Measurements from ENCODE around the gene IRF1. TPM values are rescaled to one million over a fixed set of nuclear protein-coding genes. Genes with fewer than 3 reads are reported as not detected.
A peak's percentile ranks its signal among the peaks of the same experiment; 100 is the strongest.

IRF1 gene
- total RNA-seq, 5 donors from 2014 or later (not counting 1 experiment from before 2014, with no cell fraction given), result 167 to 859 (median 252) TPM

DNA sequence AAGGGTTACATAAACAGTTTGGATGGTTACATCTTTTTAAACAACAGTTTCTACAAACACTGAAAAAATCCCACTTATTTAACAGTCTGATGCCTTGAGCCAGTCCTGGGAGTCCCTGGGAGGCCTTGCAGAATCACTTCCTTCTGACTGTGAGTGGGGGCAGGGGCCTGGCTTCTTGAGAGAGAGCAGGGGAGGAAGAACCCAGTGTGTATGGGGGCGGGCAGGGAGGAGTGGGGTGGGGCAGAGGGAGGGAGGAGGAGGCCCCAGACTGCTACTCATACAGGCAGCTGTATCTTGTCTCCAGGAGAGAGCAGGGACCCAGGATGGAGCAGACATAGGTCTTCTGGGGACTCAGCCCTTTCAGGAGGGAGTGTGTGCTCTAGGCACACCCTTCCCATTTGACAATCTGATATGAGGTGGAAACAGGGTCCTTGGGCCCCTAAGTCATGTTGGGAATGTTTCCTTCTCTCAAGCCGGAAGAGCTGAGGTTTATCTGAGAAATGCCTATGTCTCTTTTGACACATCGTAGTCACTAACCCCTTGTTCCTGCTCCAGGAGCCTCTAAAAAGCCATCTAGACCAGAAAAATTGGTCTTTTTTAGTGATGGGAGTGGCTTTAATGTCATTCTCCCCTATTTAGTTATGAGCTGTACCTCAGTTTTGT is 52.8 kb downstream of the IRF1 start:
- ChIA-PET POLR2A (interaction anchor here (0.6 to 2.3 kb wide), 5 partner anchors 9 to 775 kb away, joined by 3 to 16 read pairs (median 3); partner anchors contain the start of gene IRF1 (in 1 of the 2)), CTCF (interaction anchor here in 1 of 2 donors (0.7 to 3.4 kb wide), 8 partner anchors 9 to 42 kb away, joined by 3 to 17 read pairs (median 4); no protein-coding TSS in a partner anchor)
- DNase-seq (peak; percentile 40 to 76 (median 61)), ATAC-seq (replicated peaks in 1 of 4) (peak; percentile 93 to 98 (median 95))
- Mint-ChIP-seq H3K4me1 (peaks cover 89 to 92% (median 91%) of the 10 kb centered on the region in 3 donors), H3K27ac (peak overlapping the region; percentile 92 to 93), H3K4me3 (peak overlapping the region; percentile 37 to 68 (median 47)), H3K9me3 (no peaks in the 10 kb centered on the region), H3K27me3 (no peaks in the 10 kb centered on the region), H3K36me3 (peaks cover 28% of the 10 kb centered on the region)
- peaks cover 0 to 16% of the 10 kb centered on the region in 2 donors for H3K36me3 ChIP-seq (ENCODE audit: control insufficient read depth in 2 of 2, extremely low read depth in 1 of 2, insufficient read depth in 1 of 2, low read length in 1 of 2)
- peaks cover 36 to 81% of the 10 kb centered on the region in 2 experiments for H3K4me1 ChIP-seq (ENCODE audit: control insufficient read depth in 1 of 2, extremely low read depth in 1 of 2, insufficient read depth in 2 of 2, low read length in 2 of 2)
- no CpG with 5 or more reads among the region's 3 CpGs for WGBS (ENCODE audit: insufficient coverage)
- peak overlapping the region; percentile 58 for H3K27ac ChIP-seq (ENCODE audit: low read length)
- no peaks in the 10 kb centered on the region for H3K27me3 ChIP-seq (replicated peaks in 1 of 2; ENCODE audit: control insufficient read depth in 2 of 2, extremely low read depth in 1 of 2, insufficient read depth in 2 of 2, low read length in 1 of 2)
- no peak overlapping the region for H3K4me3 ChIP-seq (ENCODE audit: control insufficient read depth in 1 of 2, extremely low read depth in 1 of 2, low read length in 1 of 2)
- no peaks in the 10 kb centered on the region for H3K9me3 ChIP-seq

DNA sequence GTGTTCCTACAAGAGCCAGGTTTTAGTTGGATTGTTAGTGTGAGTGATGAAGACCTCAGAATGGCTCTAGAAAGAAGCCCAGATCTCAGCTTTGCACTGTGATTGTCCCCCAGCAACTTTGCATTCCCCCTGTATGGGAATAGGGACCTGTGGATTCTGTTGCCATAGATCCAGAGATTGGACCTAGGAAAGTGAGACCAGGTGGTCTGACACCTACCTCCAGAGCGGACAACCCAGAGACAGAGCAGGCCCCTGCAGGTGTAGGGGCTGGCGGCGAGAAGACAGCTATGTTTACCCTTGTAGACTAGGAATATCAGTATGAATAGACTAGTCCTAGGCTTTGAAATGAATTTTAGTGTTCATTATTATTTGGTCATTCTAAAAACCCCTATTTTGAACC is 53.6 kb downstream of the IRF1 start:
- Mint-ChIP-seq H3K4me1 (peaks cover 90 to 92% (median 91%) of the 10 kb centered on the region in 3 donors), H3K9me3 (no peaks in the 10 kb centered on the region), H3K4me3 (peak overlapping the region; percentile 14 to 68 (median 35)), H3K27me3 (no peaks in the 10 kb centered on the region), H3K36me3 (peaks cover 31% of the 10 kb centered on the region), H3K27ac (peak overlapping the region; percentile 92 to 93)
- POLR2A ChIA-PET, result interaction anchor here in 1 of 2 donors (0.6 to 1.3 kb wide), 3 partner anchors 42 to 429 kb away, joined by 3 to 4 read pairs (median 3); partner anchors contain the start of gene GDF9
- Histone ChIP-seq H3K27me3 (replicated peaks in 1 of 2; ENCODE audit: control insufficient read depth in 2 of 2, extremely low read depth in 1 of 2, insufficient read depth in 2 of 2, low read length in 1 of 2) (no peaks in the 10 kb centered on the region), H3K27ac (ENCODE audit: low read length) (peak overlapping the region; percentile 58), H3K4me1 (ENCODE audit: control insufficient read depth in 1 of 2, extremely low read depth in 1 of 2, insufficient read depth in 2 of 2, low read length in 2 of 2) (peaks cover 39 to 81% of the 10 kb centered on the region in 2 experiments), H3K9me3 (no peaks in the 10 kb centered on the region), H3K4me3 (ENCODE audit: control insufficient read depth in 1 of 2, extremely low read depth in 1 of 2, low read length in 1 of 2) (no peak overlapping the region), H3K36me3 (ENCODE audit: control insufficient read depth in 2 of 2, extremely low read depth in 1 of 2, insufficient read depth in 1 of 2, low read length in 1 of 2) (peaks cover 0 to 12% of the 10 kb centered on the region in 2 donors)
- DNase-seq (peak in 1 of 35 experiments; percentile 2), ATAC-seq (replicated peaks in 1 of 4) (no peak)
- CTCF ChIA-PET, result interaction anchor here in 1 of 2 donors (0.7 to 1.6 kb wide), 2 partner anchors 10 to 28 kb away, joined by 3 to 6 read pairs; no protein-coding TSS in a partner anchor
- WGBS (ENCODE audit: insufficient coverage), result 83% methylated on average over 1 of the region's 3 CpGs

DNA sequence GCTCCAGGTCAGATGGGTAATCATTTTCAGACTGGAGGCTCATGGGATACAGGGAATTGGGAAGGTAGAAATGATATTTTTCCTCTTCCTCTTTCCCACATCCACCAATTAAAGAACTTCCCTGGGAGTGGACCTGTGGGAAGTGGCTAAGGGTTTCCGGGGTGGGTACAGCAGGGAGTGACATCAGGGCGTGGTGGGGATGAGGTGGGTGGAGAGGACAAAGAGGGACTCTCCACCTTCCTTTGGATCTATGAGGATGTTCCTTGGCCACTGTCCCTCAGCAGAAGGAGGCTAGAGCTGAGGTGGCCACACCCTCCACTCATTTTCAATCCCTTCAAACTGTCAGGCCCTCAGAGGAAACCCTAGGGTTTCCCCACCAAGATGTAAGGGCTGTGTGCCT is 54.7 kb downstream of the IRF1 start:
- H3K36me3 ChIP-seq (ENCODE audit: control insufficient read depth in 2 of 2, extremely low read depth in 1 of 2, insufficient read depth in 1 of 2, low read length in 1 of 2), result peaks cover 0 to 12% of the 10 kb centered on the region in 2 donors
- no peak overlapping the region for H3K4me3 ChIP-seq (ENCODE audit: control insufficient read depth in 1 of 2, extremely low read depth in 1 of 2, low read length in 1 of 2)
- H3K27ac ChIP-seq (ENCODE audit: low read length), result peak overlapping the region; percentile 58
- H3K4me1 ChIP-seq (ENCODE audit: control insufficient read depth in 1 of 2, extremely low read depth in 1 of 2, insufficient read depth in 2 of 2, low read length in 2 of 2), result peaks cover 38 to 82% of the 10 kb centered on the region in 2 experiments
- no peaks in the 10 kb centered on the region for H3K27me3 ChIP-seq (replicated peaks in 1 of 2; ENCODE audit: control insufficient read depth in 2 of 2, extremely low read depth in 1 of 2, insufficient read depth in 2 of 2, low read length in 1 of 2)
- no CpG with 5 or more reads among the region's 2 CpGs for WGBS (ENCODE audit: insufficient coverage)
- Mint-ChIP-seq H3K27ac (peak overlapping the region; percentile 74 to 88), H3K27me3 (no peaks in the 10 kb centered on the region), H3K36me3 (peaks cover 34% of the 10 kb centered on the region), H3K4me1 (peaks cover 89 to 93% (median 93%) of the 10 kb centered on the region in 3 donors), H3K4me3 (no peak overlapping the region), H3K9me3 (no peaks in the 10 kb centered on the region)
- DNase-seq (no peak), ATAC-seq (replicated peaks in 1 of 4) (no peak)
- ChIA-PET CTCF (interaction anchor here (0.6 to 1.1 kb wide), 5 partner anchors 10 to 820 kb away, joined by 3 to 6 read pairs (median 4); partner anchors contain the start of gene IRF1 (in 1 of the 2)), POLR2A (interaction anchor here (0.7 to 1.3 kb wide), 4 partner anchors 24 to 52 kb away, joined by 3 to 5 read pairs (median 4); no protein-coding TSS in a partner anchor)
- H3K9me3 ChIP-seq, result no peaks in the 10 kb centered on the region

DNA sequence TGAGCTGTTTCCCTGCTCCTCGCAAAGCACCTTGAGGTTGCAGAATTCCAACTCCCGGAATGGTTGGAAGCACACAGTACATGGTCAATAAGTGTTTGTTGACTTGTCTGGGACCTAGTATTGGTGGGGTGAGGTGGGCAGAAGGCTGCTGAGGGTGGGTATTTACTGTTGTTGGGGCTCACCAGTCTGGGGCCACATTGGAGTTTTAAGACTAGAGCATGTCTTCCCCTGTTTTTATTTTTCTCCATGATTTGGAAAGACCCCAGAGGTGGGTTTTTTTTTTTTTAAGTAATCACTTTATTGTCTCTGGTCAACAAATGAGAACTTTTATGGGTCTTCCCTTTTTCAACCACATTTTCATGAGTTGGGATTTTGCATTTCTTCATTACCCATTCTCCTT is 55.1 kb downstream of the IRF1 start:
- ATAC-seq (replicated peaks in 1 of 4) (no peak), DNase-seq (no peak)
- H3K36me3 ChIP-seq (ENCODE audit: control insufficient read depth in 2 of 2, extremely low read depth in 1 of 2, insufficient read depth in 1 of 2, low read length in 1 of 2), result peaks cover 0 to 16% of the 10 kb centered on the region in 2 donors
- no peak overlapping the region for H3K4me3 ChIP-seq (ENCODE audit: control insufficient read depth in 1 of 2, extremely low read depth in 1 of 2, low read length in 1 of 2)
- Mint-ChIP-seq H3K27me3 (no peaks in the 10 kb centered on the region), H3K36me3 (peaks cover 35% of the 10 kb centered on the region), H3K9me3 (no peaks in the 10 kb centered on the region), H3K4me1 (peaks cover 89 to 93% (median 93%) of the 10 kb centered on the region in 3 donors), H3K4me3 (no peak overlapping the region), H3K27ac (peak overlapping the region; percentile 74 to 88)
- H3K9me3 ChIP-seq, result no peaks in the 10 kb centered on the region
- ChIA-PET CTCF (interaction anchor here (0.6 to 1.1 kb wide), 4 partner anchors 10 to 820 kb away, joined by 3 to 6 read pairs (median 4); no protein-coding TSS in a partner anchor), POLR2A (interaction anchor here (0.7 to 1.7 kb wide), 3 partner anchors 25 to 36 kb away, joined by 3 to 5 read pairs (median 5); no protein-coding TSS in a partner anchor)
- no peaks in the 10 kb centered on the region for H3K27me3 ChIP-seq (replicated peaks in 1 of 2; ENCODE audit: control insufficient read depth in 2 of 2, extremely low read depth in 1 of 2, insufficient read depth in 2 of 2, low read length in 1 of 2)
- 100% methylated on average over 2 of the region's 2 CpGs for WGBS (ENCODE audit: insufficient coverage)
- H3K4me1 ChIP-seq (ENCODE audit: control insufficient read depth in 1 of 2, extremely low read depth in 1 of 2, insufficient read depth in 2 of 2, low read length in 2 of 2), result peaks cover 38 to 85% of the 10 kb centered on the region in 2 experiments
- H3K27ac ChIP-seq (ENCODE audit: low read length), result peak overlapping the region; percentile 58

DNA sequence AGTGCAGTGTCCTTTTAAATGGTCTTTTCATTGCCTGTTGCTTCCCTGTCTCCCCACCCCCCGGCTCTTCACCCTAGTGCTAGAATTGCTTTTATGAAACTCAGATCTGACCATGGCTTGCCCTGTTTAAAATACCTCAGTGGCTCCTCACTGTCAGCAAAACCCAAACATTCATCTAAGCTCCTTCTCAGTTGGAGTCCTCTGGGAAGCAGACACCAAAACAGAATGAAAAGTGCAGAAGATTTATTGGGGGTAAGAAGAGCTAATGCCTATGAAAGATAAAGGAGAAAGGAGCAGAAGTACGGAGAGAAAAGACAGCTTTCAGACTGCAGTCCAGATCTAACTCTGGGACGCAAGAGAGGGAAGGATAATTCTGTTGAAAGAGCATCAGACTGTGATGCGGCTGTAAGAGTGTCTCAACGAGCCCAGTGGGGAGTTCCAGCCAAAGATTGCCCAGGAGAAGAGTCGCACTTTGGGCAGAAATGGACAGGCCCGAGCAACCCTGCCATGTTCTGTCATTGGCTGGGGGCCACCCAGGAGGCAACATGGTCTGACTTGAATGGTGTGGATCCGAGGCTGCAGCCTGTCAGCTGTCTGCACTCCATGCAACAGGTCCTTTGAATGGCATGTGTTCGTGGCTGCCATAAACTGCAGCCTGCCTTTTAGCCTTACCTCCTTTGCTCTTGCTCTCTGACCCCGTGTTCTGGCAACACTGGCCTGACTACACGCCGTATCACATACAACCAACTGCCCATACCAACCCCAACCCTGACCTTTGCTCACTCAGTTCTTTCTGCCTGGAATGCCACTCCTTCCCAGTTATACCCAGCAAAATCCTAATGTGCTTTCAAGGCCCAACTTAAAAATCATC is 55.9 kb downstream of the IRF1 start:
- ChIA-PET POLR2A (interaction anchor here (0.7 to 1.7 kb wide), 4 partner anchors 14 to 42 kb away, joined by 3 to 6 read pairs (median 4); no protein-coding TSS in a partner anchor), CTCF (interaction anchor here (0.5 to 0.7 kb wide), 2 partner anchors 45 to 1724 kb away, joined by 3 read pairs; no protein-coding TSS in a partner anchor)
- H3K4me1 Mint-ChIP-seq, result peaks cover 89 to 93% (median 93%) of the 10 kb centered on the region in 3 donors
- DNase-seq (peak in 1 of 35 experiments; percentile 9), ATAC-seq (replicated peaks in 1 of 4) (no peak)
- peaks cover 40% of the 10 kb centered on the region for H3K36me3 Mint-ChIP-seq
- H3K27ac ChIP-seq (ENCODE audit: low read length), result peak overlapping the region; percentile 28
- peak overlapping the region in 1 of 3 donors; percentile 9 for H3K4me3 Mint-ChIP-seq
- no peak overlapping the region for H3K4me3 ChIP-seq (ENCODE audit: control insufficient read depth in 1 of 2, extremely low read depth in 1 of 2, low read length in 1 of 2)
- H3K27ac Mint-ChIP-seq, result peak overlapping the region; percentile 74 to 88
- H3K27me3 ChIP-seq (replicated peaks in 1 of 2; ENCODE audit: control insufficient read depth in 2 of 2, extremely low read depth in 1 of 2, insufficient read depth in 2 of 2, low read length in 1 of 2), result no peaks in the 10 kb centered on the region
- H3K9me3 Mint-ChIP-seq, result no peaks in the 10 kb centered on the region
- H3K4me1 ChIP-seq (ENCODE audit: control insufficient read depth in 1 of 2, extremely low read depth in 1 of 2, insufficient read depth in 2 of 2, low read length in 2 of 2), result peaks cover 37 to 85% of the 10 kb centered on the region in 2 experiments
- WGBS (ENCODE audit: insufficient coverage), result 93% methylated on average over 10 of the region's 12 CpGs
- H3K9me3 ChIP-seq, result no peaks in the 10 kb centered on the region
- H3K27me3 Mint-ChIP-seq, result no peaks in the 10 kb centered on the region
- H3K36me3 ChIP-seq (ENCODE audit: control insufficient read depth in 2 of 2, extremely low read depth in 1 of 2, insufficient read depth in 1 of 2, low read length in 1 of 2), result peaks cover 0 to 18% of the 10 kb centered on the region in 2 donors

Measured in T-cell (primary cell).